ENCODE measurements around the gene CDH24. TPM values are rescaled to one million over a fixed set of nuclear protein-coding genes. Genes with fewer than 3 reads are reported as not detected.

The CDH24 gene
- total RNA-seq, 1 donor from 2014 or later, result 5.9 TPM

DNA sequence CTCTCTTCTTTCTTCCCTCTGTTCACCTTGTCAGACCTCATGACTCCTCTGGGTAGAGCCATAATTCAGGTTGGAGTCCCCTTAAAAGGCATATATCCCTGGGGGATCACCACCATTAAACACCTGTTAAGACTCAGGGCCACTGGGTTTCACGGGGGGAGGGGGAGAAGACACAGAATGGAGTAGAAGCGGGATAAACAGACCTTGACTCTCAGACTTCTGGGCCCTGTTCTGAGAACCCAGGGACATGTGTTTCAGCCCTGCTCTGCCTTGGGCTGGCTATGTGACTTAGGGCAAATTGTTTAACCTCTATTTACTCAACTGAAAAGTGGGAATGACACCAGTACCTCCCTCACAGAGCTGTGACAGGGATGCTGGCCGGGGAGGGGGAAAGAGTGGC lies 4.6 kb downstream of the CDH24 start:
- no peaks in the 10 kb centered on the region for H3K36me3 ChIP-seq
- intact Hi-C loops (cut with DNase I), result loop anchor here (10.0 kb wide), 1 partner anchor 498 kb away; no protein-coding TSS in a partner anchor
- H3K27ac ChIP-seq, result no peak overlapping the region
- no peaks in the 10 kb centered on the region for H3K9me3 ChIP-seq
- no peak overlapping the region for H3K4me3 ChIP-seq
- TF ChIP-seq, protein P1, sequence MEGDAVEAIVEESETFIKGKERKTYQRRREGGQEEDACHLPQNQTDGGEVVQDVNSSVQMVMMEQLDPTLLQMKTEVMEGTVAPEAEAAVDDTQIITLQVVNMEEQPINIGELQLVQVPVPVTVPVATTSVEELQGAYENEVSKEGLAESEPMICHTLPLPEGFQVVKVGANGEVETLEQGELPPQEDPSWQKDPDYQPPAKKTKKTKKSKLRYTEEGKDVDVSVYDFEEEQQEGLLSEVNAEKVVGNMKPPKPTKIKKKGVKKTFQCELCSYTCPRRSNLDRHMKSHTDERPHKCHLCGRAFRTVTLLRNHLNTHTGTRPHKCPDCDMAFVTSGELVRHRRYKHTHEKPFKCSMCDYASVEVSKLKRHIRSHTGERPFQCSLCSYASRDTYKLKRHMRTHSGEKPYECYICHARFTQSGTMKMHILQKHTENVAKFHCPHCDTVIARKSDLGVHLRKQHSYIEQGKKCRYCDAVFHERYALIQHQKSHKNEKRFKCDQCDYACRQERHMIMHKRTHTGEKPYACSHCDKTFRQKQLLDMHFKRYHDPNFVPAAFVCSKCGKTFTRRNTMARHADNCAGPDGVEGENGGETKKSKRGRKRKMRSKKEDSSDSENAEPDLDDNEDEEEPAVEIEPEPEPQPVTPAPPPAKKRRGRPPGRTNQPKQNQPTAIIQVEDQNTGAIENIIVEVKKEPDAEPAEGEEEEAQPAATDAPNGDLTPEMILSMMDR (IDR thresholded peaks at IDR 0.05), result no peak
- H3K27me3 ChIP-seq, result no peaks in the 10 kb centered on the region
- peaks cover under 1 to 14% of the 10 kb centered on the region in 2 donors for H3K4me1 ChIP-seq
- DNase-seq (ENCODE audit: low spot score in 2 of 2), result no peak

DNA sequence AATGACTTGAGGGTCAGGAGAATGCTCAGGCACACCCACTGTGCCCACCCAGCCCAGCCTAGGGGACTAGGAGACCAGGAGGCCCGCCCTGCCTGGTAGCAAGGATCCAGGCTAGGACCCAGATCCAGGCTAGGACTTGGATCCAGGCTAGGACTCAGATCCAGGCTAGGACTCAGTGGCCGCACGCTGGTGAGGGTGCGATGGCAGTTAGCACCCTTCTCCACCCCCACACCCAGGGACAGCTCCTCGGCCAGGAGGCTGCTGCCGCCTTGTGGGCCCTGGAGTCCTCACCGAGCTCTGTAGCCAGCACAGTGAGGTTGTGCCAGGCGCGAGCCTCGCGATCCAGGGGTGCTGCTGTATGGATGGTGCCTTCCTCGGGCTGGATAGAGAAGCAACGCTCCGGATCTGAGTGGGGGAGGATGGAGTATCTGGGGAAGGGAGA lies 5.1 kb downstream of the CDH24 start:
- Histone ChIP-seq H3K4me1 (peaks cover 0 to 13% of the 10 kb centered on the region in 2 donors), H3K9me3 (no peaks in the 10 kb centered on the region), H3K36me3 (no peaks in the 10 kb centered on the region), H3K4me3 (no peak overlapping the region), H3K27ac (no peak overlapping the region), H3K27me3 (no peaks in the 10 kb centered on the region)
- no peak for DNase-seq (ENCODE audit: low spot score in 2 of 2)
- TF ChIP-seq, protein P1 (IDR thresholded peaks at IDR 0.05), result peak in 1 of 3 experiments; percentile 35
- intact Hi-C loops (cut with DNase I), result loop anchor here (10.0 kb wide), 1 partner anchor 497 kb away; no protein-coding TSS in a partner anchor

- Histone ChIP-seq H3K4me3 (no peak overlapping the region), H3K27me3 (no peaks in the 10 kb centered on the region), H3K4me1 (peaks cover 0 to 5% of the 10 kb centered on the region in 2 donors), H3K27ac (no peak overlapping the region), H3K36me3 (no peaks in the 10 kb centered on the region), H3K9me3 (no peaks in the 10 kb centered on the region)
- intact Hi-C loops (cut with DNase I), result loop anchor here (10.0 kb wide), 1 partner anchor 497 kb away; no protein-coding TSS in a partner anchor
- DNase-seq (ENCODE audit: low spot score in 2 of 2), result no peak
- TF ChIP-seq, protein P1 (IDR thresholded peaks at IDR 0.05), result no peak
These were observed 5.9 kb downstream of the CDH24 start for GRCh38 chr14:23051141-23052057.

DNA sequence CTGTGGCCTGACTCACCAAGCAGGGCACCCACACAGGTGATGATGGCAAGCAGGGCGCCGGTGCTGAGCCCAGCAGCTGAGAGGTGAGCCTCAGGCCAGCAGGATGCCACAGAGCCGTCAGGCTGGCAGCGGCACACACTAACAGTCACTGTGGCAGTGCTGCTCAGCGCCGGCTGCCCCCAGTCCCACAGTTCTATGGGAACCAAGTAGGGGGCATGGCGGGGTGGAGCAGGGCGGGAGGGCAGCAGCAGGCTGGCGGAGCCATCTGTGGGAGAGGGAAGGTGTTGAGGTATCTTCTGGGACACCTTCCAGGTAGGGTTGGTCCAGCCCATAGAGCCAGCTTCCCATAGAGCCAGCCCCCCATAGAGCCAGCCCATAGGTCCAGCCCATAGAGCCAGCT lies 8.3 kb downstream of the CDH24 start:
- TF ChIP-seq, protein P1 (IDR thresholded peaks at IDR 0.05), result no peak
- H3K27ac ChIP-seq, result no peak overlapping the region
- H3K4me1 ChIP-seq, result no peaks in the 10 kb centered on the region
- intact Hi-C loops (cut with DNase I), result no loop called here
- H3K9me3 ChIP-seq, result no peaks in the 10 kb centered on the region
- no peak overlapping the region for H3K4me3 ChIP-seq
- no peak for DNase-seq (ENCODE audit: low spot score in 2 of 2)
- H3K36me3 ChIP-seq, result no peaks in the 10 kb centered on the region
- H3K27me3 ChIP-seq, result no peaks in the 10 kb centered on the region

DNA sequence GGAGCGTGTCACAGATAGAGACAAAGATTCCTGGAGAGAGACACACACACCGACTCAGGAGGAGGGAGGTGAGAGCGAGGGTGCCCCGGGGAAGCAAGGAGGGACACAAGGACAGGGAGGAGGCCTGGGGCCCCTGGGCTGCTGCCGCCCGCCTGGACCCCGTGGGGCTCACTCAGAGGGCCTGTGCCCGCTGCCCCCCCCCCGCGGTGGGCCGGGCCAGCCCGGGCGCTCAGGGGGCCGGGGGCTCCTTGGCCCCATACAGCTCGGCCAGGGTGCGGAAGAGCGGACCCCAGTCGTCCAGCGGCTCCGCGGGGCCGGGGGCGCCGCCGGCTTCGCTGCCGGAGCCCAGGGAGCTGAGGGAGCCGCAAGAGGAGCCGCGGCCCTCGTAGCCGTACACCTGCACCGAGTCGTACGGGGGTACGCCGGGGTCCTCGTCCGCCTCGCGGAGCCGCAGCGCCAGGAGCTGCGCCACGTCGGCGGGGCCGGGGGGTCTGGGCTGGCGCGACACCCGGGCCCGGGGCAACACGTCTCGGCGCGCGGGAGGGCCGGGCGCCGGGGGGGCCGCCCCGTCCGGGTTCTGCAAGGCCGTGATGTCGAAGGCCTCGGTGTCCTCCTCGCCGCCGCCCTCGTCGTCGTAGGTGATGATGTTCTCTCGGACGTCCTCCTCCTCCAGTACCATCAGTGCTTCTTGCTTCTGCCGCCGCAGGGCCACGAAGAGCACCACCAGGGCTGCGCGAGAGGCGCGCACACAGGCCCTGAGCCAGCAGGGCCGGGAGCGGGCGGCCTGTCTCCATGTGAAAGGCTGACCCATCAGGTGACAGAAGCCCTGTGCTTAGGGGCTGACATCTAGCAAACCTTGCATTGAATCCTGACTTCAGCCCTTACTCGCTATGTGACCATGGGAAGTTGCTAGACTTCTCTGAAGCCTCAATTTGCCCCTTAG lies 9.3 kb downstream of the CDH24 start:
- no peak overlapping the region for H3K27ac ChIP-seq
- no peak for DNase-seq (ENCODE audit: low spot score in 2 of 2)
- TF ChIP-seq, protein P1 (IDR thresholded peaks at IDR 0.05), result no peak
- no peaks in the 10 kb centered on the region for H3K36me3 ChIP-seq
- no peak overlapping the region for H3K4me3 ChIP-seq
- intact Hi-C loops (cut with DNase I), result no loop called here
- no peaks in the 10 kb centered on the region for H3K9me3 ChIP-seq
- no peaks in the 10 kb centered on the region for H3K27me3 ChIP-seq
- no peaks in the 10 kb centered on the region for H3K4me1 ChIP-seq
